Suprapubic skin (tissue), 4 donors: Measurements from ENCODE around the gene RAPGEFL1.

ENCODE experiments used
- EP300 ChIP-seq: sonication (generic); formaldehyde crosslinking; IDR thresholded peaks from one replicate; pipeline ENCODE4 v1.6.1; 2017; ENCODE audit warnings: antibody characterized with exemption
- POLR2A ChIP-seq, 2 donors: fragments of 450-650 bp; IDR thresholded peaks; one replicate each; pipeline ENCODE4 v1.6.1; 2017; ENCODE audit warnings: antibody characterized with exemption in 2 of 2, mild to moderate bottlenecking in 2 of 2, moderate library complexity in 2 of 2
- POLR2AphosphoS5 ChIP-seq, 3 donors: sonication (generic); formaldehyde crosslinking; IDR thresholded peaks; one replicate each; pipeline ENCODE4 v1.6.1; 2017; ENCODE audit warnings: antibody characterized with exemption in 3 of 3
- TF ChIP-seq, protein P1 (sequence below), 2 donors: fragments of 200-600 bp in 1 of 2; fragments of 450-650 bp in 1 of 2; sonication (generic) in 1 of 2; IDR thresholded peaks; one replicate each; pipeline ENCODE4 v1.5.1; 2016 to 2019; ENCODE audit warnings: antibody characterized with exemption in 2 of 2, mild to moderate bottlenecking in 1 of 2, moderate library complexity in 1 of 2

DNA sequence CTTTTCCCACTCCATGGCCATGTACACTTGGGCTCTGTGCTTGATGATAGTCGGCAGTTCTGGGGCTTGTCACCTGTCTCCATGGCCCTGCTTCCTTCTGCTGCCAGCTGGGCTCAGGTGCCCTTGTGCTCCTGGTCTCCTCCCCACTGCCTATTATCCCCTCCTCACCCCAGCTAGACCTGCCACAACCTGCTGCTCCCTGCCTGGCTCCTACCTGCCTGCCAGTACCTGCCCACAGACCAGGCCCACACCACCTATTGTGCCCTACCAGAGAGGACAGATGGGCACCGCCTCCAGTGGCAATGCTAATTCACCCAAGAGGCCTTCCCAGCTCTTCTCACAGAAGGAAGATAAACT, 538 bp upstream of the RAPGEFL1 start:
- TF ChIP-seq, protein P1, sequence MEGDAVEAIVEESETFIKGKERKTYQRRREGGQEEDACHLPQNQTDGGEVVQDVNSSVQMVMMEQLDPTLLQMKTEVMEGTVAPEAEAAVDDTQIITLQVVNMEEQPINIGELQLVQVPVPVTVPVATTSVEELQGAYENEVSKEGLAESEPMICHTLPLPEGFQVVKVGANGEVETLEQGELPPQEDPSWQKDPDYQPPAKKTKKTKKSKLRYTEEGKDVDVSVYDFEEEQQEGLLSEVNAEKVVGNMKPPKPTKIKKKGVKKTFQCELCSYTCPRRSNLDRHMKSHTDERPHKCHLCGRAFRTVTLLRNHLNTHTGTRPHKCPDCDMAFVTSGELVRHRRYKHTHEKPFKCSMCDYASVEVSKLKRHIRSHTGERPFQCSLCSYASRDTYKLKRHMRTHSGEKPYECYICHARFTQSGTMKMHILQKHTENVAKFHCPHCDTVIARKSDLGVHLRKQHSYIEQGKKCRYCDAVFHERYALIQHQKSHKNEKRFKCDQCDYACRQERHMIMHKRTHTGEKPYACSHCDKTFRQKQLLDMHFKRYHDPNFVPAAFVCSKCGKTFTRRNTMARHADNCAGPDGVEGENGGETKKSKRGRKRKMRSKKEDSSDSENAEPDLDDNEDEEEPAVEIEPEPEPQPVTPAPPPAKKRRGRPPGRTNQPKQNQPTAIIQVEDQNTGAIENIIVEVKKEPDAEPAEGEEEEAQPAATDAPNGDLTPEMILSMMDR (IDR thresholded peaks at IDR 0.05), result no peak
- TF ChIP-seq POLR2AphosphoS5 (IDR thresholded peaks at IDR 0.05), result peak in 1 of 3 donors; percentile 31
- TF ChIP-seq POLR2A (IDR thresholded peaks at IDR 0.05), result no peak
- no peak for TF ChIP-seq EP300
